Measurements from ENCODE around the gene SERPINB4.

The SERPINB4 gene

DNA sequence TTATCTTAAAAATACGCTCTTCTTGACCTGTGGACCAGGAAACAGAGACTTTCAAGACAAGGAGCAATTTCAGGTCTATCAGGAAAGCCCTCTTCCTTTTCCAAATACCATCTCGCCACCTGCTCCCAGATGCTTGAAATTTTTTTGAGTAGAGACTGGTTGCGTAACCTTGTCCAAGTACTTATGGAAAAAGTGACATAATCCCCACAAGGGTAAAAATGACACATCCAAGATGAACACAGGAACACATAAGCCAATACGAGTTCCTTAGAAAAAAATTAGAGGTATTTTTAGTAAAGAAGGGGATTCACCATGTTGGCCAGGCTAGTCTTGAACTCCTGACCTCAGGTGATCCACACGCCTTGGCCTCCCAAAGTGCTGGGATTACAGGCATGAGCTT, 55.1 kb downstream of the SERPINB4 start:
- TF ChIP-seq, protein P1, sequence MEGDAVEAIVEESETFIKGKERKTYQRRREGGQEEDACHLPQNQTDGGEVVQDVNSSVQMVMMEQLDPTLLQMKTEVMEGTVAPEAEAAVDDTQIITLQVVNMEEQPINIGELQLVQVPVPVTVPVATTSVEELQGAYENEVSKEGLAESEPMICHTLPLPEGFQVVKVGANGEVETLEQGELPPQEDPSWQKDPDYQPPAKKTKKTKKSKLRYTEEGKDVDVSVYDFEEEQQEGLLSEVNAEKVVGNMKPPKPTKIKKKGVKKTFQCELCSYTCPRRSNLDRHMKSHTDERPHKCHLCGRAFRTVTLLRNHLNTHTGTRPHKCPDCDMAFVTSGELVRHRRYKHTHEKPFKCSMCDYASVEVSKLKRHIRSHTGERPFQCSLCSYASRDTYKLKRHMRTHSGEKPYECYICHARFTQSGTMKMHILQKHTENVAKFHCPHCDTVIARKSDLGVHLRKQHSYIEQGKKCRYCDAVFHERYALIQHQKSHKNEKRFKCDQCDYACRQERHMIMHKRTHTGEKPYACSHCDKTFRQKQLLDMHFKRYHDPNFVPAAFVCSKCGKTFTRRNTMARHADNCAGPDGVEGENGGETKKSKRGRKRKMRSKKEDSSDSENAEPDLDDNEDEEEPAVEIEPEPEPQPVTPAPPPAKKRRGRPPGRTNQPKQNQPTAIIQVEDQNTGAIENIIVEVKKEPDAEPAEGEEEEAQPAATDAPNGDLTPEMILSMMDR (IDR thresholded peaks at IDR 0.05), result no peak
- Histone ChIP-seq H3K4me1 (no peaks in the 10 kb centered on the region), H3K27me3 (ENCODE audit: control insufficient read depth, insufficient read depth, low read length) (no peaks in the 10 kb centered on the region), H3K9ac (no peak overlapping the region), H3K79me2 (no peaks in the 10 kb centered on the region), H3K9me3 (ENCODE audit: control insufficient read depth, low read length) (no peaks in the 10 kb centered on the region), H2AFZ (no peak overlapping the region), H3K4me2 (ENCODE audit: low read length) (no peak overlapping the region), H3K4me3 (ENCODE audit: low read depth, low read length) (no peak overlapping the region), H3K27ac (no peak overlapping the region), H3K36me3 (ENCODE audit: control insufficient read depth, insufficient read depth, low read length) (no peaks in the 10 kb centered on the region)
